Measurements from ENCODE around the gene CLTB. TPM values are rescaled to one million over a fixed set of nuclear protein-coding genes. Genes with fewer than 3 reads are reported as not detected.

CLTB gene
- total and polyA plus RNA-seq, 10 of the 15 experiments (the other 5 are each of a cell fraction or from before 2014, with no cell fraction given), result 1.6 to 52.8 (median 36.9) TPM

GRCh38 chr5:176405656-176406435, 10.5 kb downstream of the CLTB start:
- Histone ChIP-seq H3K9me3 (replicated peaks; ENCODE audit: control insufficient read depth, insufficient read depth, low read length) (no peaks in the 10 kb centered on the region), H3K4me2 (ENCODE audit: control insufficient read depth, insufficient read depth) (no peak overlapping the region), H3K9ac (ENCODE audit: control insufficient read depth, insufficient read depth, low read length) (no peak overlapping the region), H3K4me1 (ENCODE audit: control insufficient read depth, insufficient read depth, low read length) (no peaks in the 10 kb centered on the region), H2AFZ (ENCODE audit: control insufficient read depth, low read depth, low read length) (no peak overlapping the region), H3K27me3 (replicated peaks in 1 of 2; ENCODE audit: control insufficient read depth in 2 of 2, insufficient read depth in 2 of 2, low read length in 1 of 2) (no peaks in the 10 kb centered on the region), H3K36me3 (ENCODE audit: control insufficient read depth in 2 of 2, insufficient read depth in 2 of 2, low read length in 1 of 2) (no peaks in the 10 kb centered on the region; a peak in 1 of 4 replicates), H4K20me1 (ENCODE audit: control insufficient read depth, insufficient read depth) (no peaks in the 10 kb centered on the region), H3K4me3 (no peak overlapping the region), H3K27ac (ENCODE audit: control insufficient read depth, insufficient read depth) (no peak overlapping the region), H3K79me2 (ENCODE audit: control insufficient read depth, insufficient read depth, low read length) (no peaks in the 10 kb centered on the region)
- ChIA-PET POLR2A (interaction anchor here (0.6 to 0.9 kb wide), 4 partner anchors 16 to 127 kb away, joined by 3 to 4 read pairs (median 4); no protein-coding TSS in a partner anchor), RAD21 (ENCODE audit: unreplicated experiment) (interaction anchor here (0.9 kb wide), 1 partner anchor 676 kb away, joined by 3 read pairs; no protein-coding TSS in a partner anchor), SMC1A (ENCODE audit: uncharacterized antibody, unreplicated experiment) (interaction anchor here (1.0 kb wide), 1 partner anchor 676 kb away, joined by 3 read pairs; no protein-coding TSS in a partner anchor), CTCF (interaction anchor here (0.9 to 2.0 kb wide), 2 partner anchors 10 to 173 kb away, joined by 4 read pairs; no protein-coding TSS in a partner anchor)
- intact Hi-C loops (cut with micrococcal nuclease; ENCODE audit: unreplicated experiment) (no loop called here), in situ Hi-C loops (cut with MboI) (no loop called here)
- TF ChIP-seq CTCF (IDR thresholded peaks at IDR 0.05 in 2 of 3, conservative IDR thresholded peaks at IDR 0.05 in 1 of 3; ENCODE audit: control insufficient read depth in 2 of 3, extremely low read depth in 1 of 3, insufficient read depth in 1 of 3, low read depth in 3 of 3, low read length in 3 of 3) (0 out of 6 replicates have a peak, but pooled peaks of 1 of the 3 experiments have one; percentile 3), MYB (IDR thresholded peaks at IDR 0.05; ENCODE audit: borderline replicate concordance, low read depth, low read length) (no peak)
- BruUV-seq (replicated peaks), result no TSS peak
- ATAC-seq (no peak), DNase-seq (ENCODE audit: low read depth, low spot score) (no peak), FAIRE-seq (no peak)
- 88% methylated on average over 20 of the region's 20 CpGs for WGBS (ENCODE audit: insufficient coverage, insufficient replicate concordance, low lambda C conversion rate, missing lambda C conversion rate)

Data from GM12878 (cell line).